ENCODE data around the gene VSIG10L.

The VSIG10L gene

GRCh38 chr19:51311351-51312257 is 30.3 kb downstream of the VSIG10L start, which contains the start of gene IGLON5:
IGLON5 (plus strand) TSS chr19:51311644; CDS start chr19:51311848, 204 bp downstream.
- no peak for FAIRE-seq

- FAIRE-seq: no peak
These were observed 36.5 kb downstream of the VSIG10L start for GRCh38 chr19:51305479-51305878.

GRCh38 chr19:51301266-51301665 is 40.7 kb downstream of the VSIG10L start:
- no peak for FAIRE-seq

- FAIRE-seq: no peak
These were observed 44.5 kb downstream of the VSIG10L start for GRCh38 chr19:51297406-51297805.

- no peak for FAIRE-seq
These were observed 45.4 kb downstream of the VSIG10L start for GRCh38 chr19:51296336-51297093.

GRCh38 chr19:51295382-51296126 is 46.4 kb downstream of the VSIG10L start:
- FAIRE-seq: no peak

- FAIRE-seq: no peak
These were observed 47.0 kb downstream of the VSIG10L start for GRCh38 chr19:51294977-51295375.

GRCh38 chr19:51294211-51294976 is 47.5 kb downstream of the VSIG10L start:
- FAIRE-seq: no peak

GRCh38 chr19:51293571-51294210 is 48.2 kb downstream of the VSIG10L start:
- FAIRE-seq: no peak

GRCh38 chr19:51292971-51293370 is 49.0 kb downstream of the VSIG10L start:
- FAIRE-seq: no peak

GRCh38 chr19:51289635-51290034 is 52.3 kb downstream of the VSIG10L start:
- FAIRE-seq: no peak

- FAIRE-seq: no peak
These were observed 56.3 kb downstream of the VSIG10L start for GRCh38 chr19:51285682-51286081.

- no peak for FAIRE-seq
These were observed 59.6 kb downstream of the VSIG10L start for GRCh38 chr19:51282335-51282734.

Measured in A204.1 (cell line).